Caco-2 (cell line): ENCODE data around the gene SPANXN2. TPM values are rescaled to one million over a fixed set of nuclear protein-coding genes. Genes with fewer than 3 reads are reported as not detected.
"Not testable (repeated sequence)": the region's sequence is repeated elsewhere in the genome, so short reads cannot be mapped to it uniquely, and the experiment has no call there.

Experiments
- Bru-seq: library from RNA; stranded (reverse); fragments of 400-500 nt; gene quantifications from one replicate; lab custom pipeline; 2021; lab: Mats Ljungman, UMichigan
- BruChase-seq, 2 experiments: library from RNA; stranded (reverse); fragments of 400-500 nt; gene quantifications; one replicate each; lab custom pipeline; 2021; lab: Mats Ljungman, UMichigan
- BruUV-seq: library from RNA; stranded (reverse); fragments of 400-500 nt; replicated peaks from 2 replicates; lab custom pipeline; 2021; lab: Mats Ljungman, UMichigan
- CTCF ChIA-PET: fragments of 300-600 bp; sonication (Branson Sonifier 250); formaldehyde crosslinking; loops from one replicate; lab custom pipeline; 2022; ENCODE audit warnings: antibody characterized with exemption; lab: Charles Lee
- POLR2A ChIA-PET: fragments of 300-600 bp; sonication (Branson Sonifier 250); formaldehyde crosslinking; loops from one replicate; lab custom pipeline; 2022; ENCODE audit warnings: antibody characterized with exemption; lab: Charles Lee
- DNase-seq, 2 experiments: peaks; one replicate each; pipeline versions ENCODE4 v3.0.0 to v3.0.0-alpha.2; 2020 to 2022
- H3K27me3 ChIP-seq: replicated peaks from 2 replicates; pipeline ENCODE4 v1.6.0; 2011; ENCODE audit warnings: low read length; ENCODE audit not compliant: control insufficient read depth, insufficient read depth
- H3K36me3 ChIP-seq: 2 replicates; pipeline ENCODE4 v1.5.1; 2011; ENCODE audit warnings: low read length; ENCODE audit not compliant: control insufficient read depth, insufficient read depth
- H3K4me1 ChIP-seq: fragments of 250-450 bp; sonication (Bioruptor Pico); 2 replicates; pipeline ENCODE4 v1.5.1; 2020; ENCODE audit warnings: mild to moderate bottlenecking
- H3K4me3 ChIP-seq: 2 replicates; pipeline ENCODE4 v1.5.1; 2011; ENCODE audit warnings: low read depth, mild to moderate bottlenecking, control low read depth, low read length
- H3K9me3 ChIP-seq: fragments of 250-450 bp; sonication (Bioruptor Pico); 2 replicates; pipeline ENCODE4 v1.5.1; 2020; ENCODE audit warnings: mild to moderate bottlenecking, moderate library complexity
- H3K27ac Mint-ChIP-seq: one replicate; pipeline ENCODE4 v1.8.0; 2022; ENCODE audit warnings: mixed read lengths; ENCODE audit not compliant: unreplicated experiment
- H3K27me3 Mint-ChIP-seq: one replicate; pipeline ENCODE4 v1.8.0; 2022; ENCODE audit warnings: mixed read lengths; ENCODE audit not compliant: insufficient read depth, unreplicated experiment
- H3K36me3 Mint-ChIP-seq: one replicate; pipeline ENCODE4 v1.8.0; 2022; ENCODE audit warnings: mild to moderate bottlenecking, mixed read lengths; ENCODE audit not compliant: insufficient read depth, unreplicated experiment
- H3K4me1 Mint-ChIP-seq: one replicate; pipeline ENCODE4 v1.8.0; 2022; ENCODE audit warnings: low read depth, mixed read lengths; ENCODE audit not compliant: unreplicated experiment
- H3K4me3 Mint-ChIP-seq: one replicate; pipeline ENCODE4 v1.8.0; 2022; ENCODE audit warnings: mild to moderate bottlenecking, moderate library complexity, mixed read lengths; ENCODE audit not compliant: unreplicated experiment
- H3K9me3 Mint-ChIP-seq: one replicate; pipeline ENCODE4 v1.8.0; 2022; ENCODE audit warnings: mixed read lengths; ENCODE audit not compliant: unreplicated experiment
- intact Hi-C: fragments of 100-400 bp; cut with micrococcal nuclease; formaldehyde crosslinking; loops from one replicate; pipeline ENCODE4 v1.10.0; 2022; ENCODE audit not compliant: unreplicated experiment
- long read RNA-seq: library from polyadenylated mRNA; stranded (forward); transcript quantifications from one replicate; pipeline ENCODE4 v2.0.0, GENCODE V29; 2022
- total RNA-seq: library from RNA; stranded (reverse); gene quantifications from 2 replicates; pipeline ENCODE4 v1.2.3, GENCODE V29; 2022
- TF ChIP-seq, protein P1 (sequence below), 2 experiments: fragments of 200-600 bp in 1 of 2; IDR thresholded peaks; 1 replicate in 1 of 2; 2 replicates in 1 of 2; pipeline versions ENCODE4 v1.5.1 to v1.8.0; 2011 to 2022; ENCODE audit warnings: antibody characterized with exemption in 1 of 2, control low read depth in 1 of 2, inconsistent platforms in 1 of 2, low read depth in 1 of 2, low read length in 1 of 2, mild to moderate bottlenecking in 1 of 2, moderate library complexity in 1 of 2; ENCODE audit not compliant: insufficient read depth in 1 of 2, severe bottlenecking in 1 of 2, unreplicated experiment in 1 of 2

The SPANXN2 gene, protein sequence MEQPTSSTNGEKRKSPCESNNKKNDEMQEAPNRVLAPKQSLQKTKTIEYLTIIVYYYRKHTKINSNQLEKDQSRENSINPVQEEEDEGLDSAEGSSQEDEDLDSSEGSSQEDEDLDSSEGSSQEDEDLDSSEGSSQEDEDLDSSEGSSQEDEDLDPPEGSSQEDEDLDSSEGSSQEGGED
- not detected in 2 replicates for total RNA-seq
- Bru-seq, nascent RNA, result not detected
- percentile 8 among the genes with signal in this experiment for BruChase-seq, experiment 1, labeled RNA remaining after a 2-hour chase
- not detected for BruChase-seq, experiment 2, labeled RNA remaining after a 6-hour chase
- long read RNA-seq, result 0 reads

DNA sequence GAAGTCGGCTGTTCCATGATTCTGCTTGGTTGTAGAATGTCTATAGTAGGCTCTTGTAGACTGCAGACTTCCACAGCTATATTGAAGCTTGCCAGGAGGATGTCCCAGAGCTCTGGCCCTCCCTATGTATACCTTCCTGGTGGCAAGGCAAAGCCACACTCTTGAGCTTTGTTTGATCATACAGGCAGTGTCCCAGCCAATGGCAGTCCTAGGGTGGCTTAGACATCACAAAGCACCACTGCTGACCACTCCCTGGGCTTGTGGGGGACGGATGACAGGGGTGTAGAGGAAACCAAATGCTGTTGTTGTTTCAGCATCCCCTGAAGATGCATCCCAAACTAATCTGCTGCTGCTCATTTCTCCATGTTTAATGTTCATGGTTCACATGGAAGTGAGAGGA, at the start of gene SPANXN2:
Gene SPANXN2, minus strand, starts transcription at position 101 of the 400 bp plus-strand sequence. Its CDS starts 84 bp downstream, at position 17.
- H3K27me3 ChIP-seq, H3K27ac Mint-ChIP-seq, H3K4me1 Mint-ChIP-seq, H3K27me3 Mint-ChIP-seq, H3K4me1 ChIP-seq, H3K4me3 ChIP-seq, H3K36me3 Mint-ChIP-seq, POLR2A ChIA-PET, H3K4me3 Mint-ChIP-seq, H3K9me3 ChIP-seq, BruUV-seq, CTCF ChIA-PET, H3K36me3 ChIP-seq, intact Hi-C loops, DNase-seq: not testable (repeated sequence)
- peaks cover 48% of the 10 kb centered on the region for H3K9me3 Mint-ChIP-seq

GRCh38 chrX:143768976-143769375, 48.4 kb upstream of the SPANXN2 start:
- H3K4me3 Mint-ChIP-seq, result no peak overlapping the region
- BruUV-seq, result no TSS peak

GRCh38 chrX:143767789-143768188, 47.2 kb upstream of the SPANXN2 start:
- H3K9me3 Mint-ChIP-seq, H3K27me3 Mint-ChIP-seq, H3K4me3 ChIP-seq, H3K27me3 ChIP-seq, H3K27ac Mint-ChIP-seq, intact Hi-C loops, CTCF ChIA-PET, H3K4me1 ChIP-seq, H3K36me3 ChIP-seq, BruUV-seq, POLR2A ChIA-PET, H3K36me3 Mint-ChIP-seq, DNase-seq, H3K9me3 ChIP-seq, H3K4me3 Mint-ChIP-seq, H3K4me1 Mint-ChIP-seq: not testable (repeated sequence)

More at GRCh38 chrX:143768976-143769375, 48.4 kb upstream of the SPANXN2 start:
- intact Hi-C loops, result no loop called here
- no peaks in the 10 kb centered on the region for H3K36me3 ChIP-seq
- no peak overlapping the region for H3K4me3 ChIP-seq
- H3K9me3 Mint-ChIP-seq, result peaks cover 9% of the 10 kb centered on the region
- no peak for DNase-seq
- no peak overlapping the region for H3K27ac Mint-ChIP-seq
- ChIA-PET POLR2A (no interaction called here), CTCF (no interaction called here)
- no peaks in the 10 kb centered on the region for H3K4me1 ChIP-seq
- no peaks in the 10 kb centered on the region for H3K9me3 ChIP-seq
- H3K27me3 Mint-ChIP-seq, result no peaks in the 10 kb centered on the region
- no peaks in the 10 kb centered on the region for H3K4me1 Mint-ChIP-seq
- no peaks in the 10 kb centered on the region for H3K27me3 ChIP-seq
- no peaks in the 10 kb centered on the region for H3K36me3 Mint-ChIP-seq
- TF ChIP-seq, protein P1, sequence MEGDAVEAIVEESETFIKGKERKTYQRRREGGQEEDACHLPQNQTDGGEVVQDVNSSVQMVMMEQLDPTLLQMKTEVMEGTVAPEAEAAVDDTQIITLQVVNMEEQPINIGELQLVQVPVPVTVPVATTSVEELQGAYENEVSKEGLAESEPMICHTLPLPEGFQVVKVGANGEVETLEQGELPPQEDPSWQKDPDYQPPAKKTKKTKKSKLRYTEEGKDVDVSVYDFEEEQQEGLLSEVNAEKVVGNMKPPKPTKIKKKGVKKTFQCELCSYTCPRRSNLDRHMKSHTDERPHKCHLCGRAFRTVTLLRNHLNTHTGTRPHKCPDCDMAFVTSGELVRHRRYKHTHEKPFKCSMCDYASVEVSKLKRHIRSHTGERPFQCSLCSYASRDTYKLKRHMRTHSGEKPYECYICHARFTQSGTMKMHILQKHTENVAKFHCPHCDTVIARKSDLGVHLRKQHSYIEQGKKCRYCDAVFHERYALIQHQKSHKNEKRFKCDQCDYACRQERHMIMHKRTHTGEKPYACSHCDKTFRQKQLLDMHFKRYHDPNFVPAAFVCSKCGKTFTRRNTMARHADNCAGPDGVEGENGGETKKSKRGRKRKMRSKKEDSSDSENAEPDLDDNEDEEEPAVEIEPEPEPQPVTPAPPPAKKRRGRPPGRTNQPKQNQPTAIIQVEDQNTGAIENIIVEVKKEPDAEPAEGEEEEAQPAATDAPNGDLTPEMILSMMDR (IDR thresholded peaks at IDR 0.05; ENCODE audit: insufficient read depth in 1 of 2, low read depth in 1 of 2, low read length in 1 of 2, severe bottlenecking in 1 of 2, unreplicated experiment in 1 of 2), result no peak

GRCh38 chrX:143757887-143758286, 37.3 kb upstream of the SPANXN2 start:
- Mint-ChIP-seq H3K4me1 (no peaks in the 10 kb centered on the region), H3K36me3 (no peaks in the 10 kb centered on the region), H3K9me3 (no peaks in the 10 kb centered on the region), H3K27me3 (no peaks in the 10 kb centered on the region), H3K4me3 (no peak overlapping the region), H3K27ac (no peak overlapping the region)
- DNase-seq, result no peak
- Histone ChIP-seq H3K9me3 (no peaks in the 10 kb centered on the region), H3K4me1 (no peaks in the 10 kb centered on the region), H3K27me3 (no peaks in the 10 kb centered on the region), H3K36me3 (no peaks in the 10 kb centered on the region), H3K4me3 (no peak overlapping the region)
- TF ChIP-seq, protein P1 (IDR thresholded peaks at IDR 0.05; ENCODE audit: insufficient read depth in 1 of 2, low read depth in 1 of 2, low read length in 1 of 2, severe bottlenecking in 1 of 2, unreplicated experiment in 1 of 2), result no peak
- ChIA-PET CTCF (no interaction called here), POLR2A (no interaction called here)
- intact Hi-C loops, result no loop called here
- BruUV-seq, result no TSS peak
